ENCODE data around the gene INSIG2. TPM values are rescaled to one million over a fixed set of nuclear protein-coding genes. Genes with fewer than 3 reads are reported as not detected.

INSIG2 gene
- total and polyA plus RNA-seq, 2 experiments from 2014 or later, result 27.3 to 35.3 TPM

- Histone ChIP-seq H3K9me3 (ENCODE audit: low read depth) (no peaks in the 10 kb centered on the region), H3K4me1 (ENCODE audit: insufficient read depth) (no peaks in the 10 kb centered on the region), H3K4me3 (no peak overlapping the region), H2AFZ (no peak overlapping the region), H3K27me3 (no peaks in the 10 kb centered on the region), H3K9me2 (replicated peaks; ENCODE audit: insufficient read depth) (no peaks in the 10 kb centered on the region), H3K27ac (no peak overlapping the region), H3K36me3 (replicated peaks; ENCODE audit: insufficient read depth, low read depth) (no peaks in the 10 kb centered on the region), H3K79me2 (no peaks in the 10 kb centered on the region), H4K20me1 (ENCODE audit: insufficient read depth, poor library complexity, severe bottlenecking) (no peaks in the 10 kb centered on the region), H3K4me2 (no peak overlapping the region)
- TF ChIP-seq CTCF (IDR thresholded peaks at IDR 0.05; ENCODE audit: poor library complexity) (no peak), EZH2 (IDR thresholded peaks at IDR 0.05; ENCODE audit: borderline replicate concordance) (no peak), EZH2phosphoT487 (IDR thresholded peaks at IDR 0.05; ENCODE audit: low read depth, severe bottlenecking, unreplicated experiment) (no peak)
- DNase-seq (ENCODE audit: low spot score), result no peak
- WGBS (ENCODE audit: low lambda C conversion rate, missing lambda C conversion rate), result 89% methylated on average over 2 of the region's 2 CpGs
These were observed 37.3 kb upstream of the INSIG2 start for GRCh38 chr2:118050974-118051373.

GRCh38 chr2:118051826-118052358, 36.4 kb upstream of the INSIG2 start:
- Histone ChIP-seq H3K4me1 (ENCODE audit: insufficient read depth) (no peaks in the 10 kb centered on the region), H3K79me2 (no peaks in the 10 kb centered on the region), H2AFZ (no peak overlapping the region), H3K4me2 (no peak overlapping the region), H4K20me1 (ENCODE audit: insufficient read depth, poor library complexity, severe bottlenecking) (no peaks in the 10 kb centered on the region), H3K27me3 (no peaks in the 10 kb centered on the region), H3K9me3 (ENCODE audit: low read depth) (no peaks in the 10 kb centered on the region), H3K4me3 (no peak overlapping the region), H3K36me3 (replicated peaks; ENCODE audit: insufficient read depth, low read depth) (no peaks in the 10 kb centered on the region), H3K27ac (no peak overlapping the region), H3K9me2 (replicated peaks; ENCODE audit: insufficient read depth) (no peaks in the 10 kb centered on the region)
- no peak for TF ChIP-seq CTCF (IDR thresholded peaks at IDR 0.05; ENCODE audit: poor library complexity)
- no peak for TF ChIP-seq EZH2 (IDR thresholded peaks at IDR 0.05; ENCODE audit: borderline replicate concordance)
- TF ChIP-seq EZH2phosphoT487 (IDR thresholded peaks at IDR 0.05; ENCODE audit: low read depth, severe bottlenecking, unreplicated experiment), result no peak
- WGBS (ENCODE audit: low lambda C conversion rate, missing lambda C conversion rate), result 88% methylated on average over 3 of the region's 3 CpGs
- no peak for DNase-seq (ENCODE audit: low spot score)

- Histone ChIP-seq H3K9me3 (ENCODE audit: low read depth) (no peaks in the 10 kb centered on the region), H3K27me3 (no peaks in the 10 kb centered on the region), H3K36me3 (replicated peaks; ENCODE audit: insufficient read depth, low read depth) (no peaks in the 10 kb centered on the region), H3K4me1 (ENCODE audit: insufficient read depth) (no peaks in the 10 kb centered on the region), H3K4me2 (no peak overlapping the region), H3K27ac (no peak overlapping the region), H3K79me2 (no peaks in the 10 kb centered on the region), H3K4me3 (no peak overlapping the region), H3K9me2 (replicated peaks; ENCODE audit: insufficient read depth) (no peaks in the 10 kb centered on the region), H4K20me1 (ENCODE audit: insufficient read depth, poor library complexity, severe bottlenecking) (no peaks in the 10 kb centered on the region), H2AFZ (no peak overlapping the region)
- no peak for DNase-seq (ENCODE audit: low spot score)
- WGBS (ENCODE audit: low lambda C conversion rate, missing lambda C conversion rate), result 86% methylated on average over 2 of the region's 2 CpGs
- TF ChIP-seq EZH2 (IDR thresholded peaks at IDR 0.05; ENCODE audit: borderline replicate concordance) (no peak), EZH2phosphoT487 (IDR thresholded peaks at IDR 0.05; ENCODE audit: low read depth, severe bottlenecking, unreplicated experiment) (no peak), CTCF (IDR thresholded peaks at IDR 0.05; ENCODE audit: poor library complexity) (no peak)
These were observed 35.8 kb upstream of the INSIG2 start for GRCh38 chr2:118052474-118052873.

Data from hepatocyte (in vitro differentiated cells).